Lower lobe of right lung (tissue), 2 donors: ENCODE data around the gene S1PR2. TPM values are rescaled to one million over a fixed set of nuclear protein-coding genes. Genes with fewer than 3 reads are reported as not detected.

Experiments
- ATAC-seq, 2 donors: fragments of 200-7000 bp; cut with Tn5 transposase; one replicate each; pipeline ENCODE4 v1.9.1; 2020 to 2022; ENCODE audit warnings: mild to moderate bottlenecking in 2 of 2, moderate library complexity in 2 of 2
- DNase-seq: peaks from one replicate; pipeline ENCODE4 v3.0.0-alpha.2; 2020
- H3K27ac ChIP-seq: fragments of 200-600 bp; one replicate; pipeline ENCODE4 v1.8.0; 2022
- H3K27me3 ChIP-seq: fragments of 200-600 bp; one replicate; pipeline ENCODE4 v1.8.0; 2022; ENCODE audit warnings: low read depth
- H3K36me3 ChIP-seq: fragments of 200-600 bp; one replicate; pipeline ENCODE4 v1.8.0; 2022; ENCODE audit warnings: mild to moderate bottlenecking
- H3K4me1 ChIP-seq: fragments of 200-600 bp; one replicate; pipeline ENCODE4 v1.8.0; 2022
- H3K4me3 ChIP-seq: fragments of 200-600 bp; one replicate; pipeline ENCODE4 v1.8.0; 2022; ENCODE audit warnings: mild to moderate bottlenecking
- H3K9me3 ChIP-seq: fragments of 200-600 bp; one replicate; pipeline ENCODE4 v1.8.0; 2022
- intact Hi-C: fragments of 100-400 bp; cut with DNase I; formaldehyde crosslinking; loops from one replicate; pipeline ENCODE4 v1.11.0; 2022
- total RNA-seq: library from RNA; stranded (reverse); fragmentation: NEBNext Ultra II Directional; extraction: Animal tissue kit (Norgen Biotek cat#: 25700); gene quantifications from one replicate; pipeline ENCODE4 v1.2.1, GENCODE V29; 2021
- TF ChIP-seq, protein P1 (sequence below): fragments of 200-600 bp; IDR thresholded peaks from one replicate; pipeline ENCODE4 v1.8.0; 2022; ENCODE audit warnings: antibody characterized with exemption, mild to moderate bottlenecking
- donor health status: DM: no; HTN: yes; CAD: no; lungs with severe emphysema.

The S1PR2 gene
- total RNA-seq, 1 donor from 2014 or later, result 15.4 TPM

DNA sequence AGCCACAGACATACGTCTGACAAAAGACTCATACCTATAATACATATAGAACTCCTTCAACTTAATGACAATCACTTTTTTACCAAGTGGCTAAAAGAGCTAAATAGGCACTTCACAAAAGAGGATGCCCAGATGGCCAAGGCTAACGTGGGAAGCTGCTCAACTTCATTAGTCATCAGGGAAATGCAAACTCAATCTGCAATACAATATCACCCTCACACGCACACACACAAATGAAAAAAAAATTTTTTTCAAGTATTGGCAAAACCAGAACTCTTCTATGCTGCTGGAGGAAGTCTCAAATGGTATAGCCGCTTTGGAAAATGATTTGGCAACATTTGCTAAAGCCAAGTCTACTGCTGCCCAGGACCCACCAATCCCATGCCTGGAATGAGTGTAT is 21.8 kb downstream of the S1PR2 start:
- ATAC-seq (no peak), DNase-seq (no peak)
- intact Hi-C loops, result no loop called here
- Histone ChIP-seq H3K9me3 (no peaks in the 10 kb centered on the region), H3K4me3 (no peak overlapping the region), H3K4me1 (peaks cover 7% of the 10 kb centered on the region), H3K27ac (no peak overlapping the region), H3K36me3 (no peaks in the 10 kb centered on the region), H3K27me3 (no peaks in the 10 kb centered on the region)
- TF ChIP-seq, protein P1, sequence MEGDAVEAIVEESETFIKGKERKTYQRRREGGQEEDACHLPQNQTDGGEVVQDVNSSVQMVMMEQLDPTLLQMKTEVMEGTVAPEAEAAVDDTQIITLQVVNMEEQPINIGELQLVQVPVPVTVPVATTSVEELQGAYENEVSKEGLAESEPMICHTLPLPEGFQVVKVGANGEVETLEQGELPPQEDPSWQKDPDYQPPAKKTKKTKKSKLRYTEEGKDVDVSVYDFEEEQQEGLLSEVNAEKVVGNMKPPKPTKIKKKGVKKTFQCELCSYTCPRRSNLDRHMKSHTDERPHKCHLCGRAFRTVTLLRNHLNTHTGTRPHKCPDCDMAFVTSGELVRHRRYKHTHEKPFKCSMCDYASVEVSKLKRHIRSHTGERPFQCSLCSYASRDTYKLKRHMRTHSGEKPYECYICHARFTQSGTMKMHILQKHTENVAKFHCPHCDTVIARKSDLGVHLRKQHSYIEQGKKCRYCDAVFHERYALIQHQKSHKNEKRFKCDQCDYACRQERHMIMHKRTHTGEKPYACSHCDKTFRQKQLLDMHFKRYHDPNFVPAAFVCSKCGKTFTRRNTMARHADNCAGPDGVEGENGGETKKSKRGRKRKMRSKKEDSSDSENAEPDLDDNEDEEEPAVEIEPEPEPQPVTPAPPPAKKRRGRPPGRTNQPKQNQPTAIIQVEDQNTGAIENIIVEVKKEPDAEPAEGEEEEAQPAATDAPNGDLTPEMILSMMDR, result no peak

DNA sequence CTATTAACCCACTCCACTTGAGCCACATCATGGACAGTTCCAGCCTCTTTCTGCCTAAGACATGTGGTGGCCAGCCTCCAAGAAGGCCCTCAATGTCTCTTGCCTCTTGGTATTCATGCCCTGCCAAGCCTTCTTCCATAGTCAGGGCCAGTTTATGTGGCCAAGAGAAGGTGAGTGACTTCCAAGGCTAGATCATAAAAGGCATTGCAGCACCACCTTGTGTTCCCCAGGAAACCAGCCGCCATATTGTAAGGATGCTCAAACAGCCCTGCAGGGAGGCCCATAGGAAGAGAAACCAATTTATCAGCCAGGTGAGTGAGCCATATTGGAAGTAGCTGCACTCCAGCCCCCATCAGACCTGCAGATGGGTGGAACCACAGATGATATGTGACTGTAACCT is 24.1 kb downstream of the S1PR2 start:
- ATAC-seq (no peak), DNase-seq (no peak)
- Histone ChIP-seq H3K4me1 (peaks cover 7% of the 10 kb centered on the region), H3K27me3 (no peaks in the 10 kb centered on the region), H3K36me3 (no peaks in the 10 kb centered on the region), H3K4me3 (no peak overlapping the region), H3K9me3 (no peaks in the 10 kb centered on the region), H3K27ac (no peak overlapping the region)
- TF ChIP-seq, protein P1, result no peak
- intact Hi-C loops, result no loop called here

DNA sequence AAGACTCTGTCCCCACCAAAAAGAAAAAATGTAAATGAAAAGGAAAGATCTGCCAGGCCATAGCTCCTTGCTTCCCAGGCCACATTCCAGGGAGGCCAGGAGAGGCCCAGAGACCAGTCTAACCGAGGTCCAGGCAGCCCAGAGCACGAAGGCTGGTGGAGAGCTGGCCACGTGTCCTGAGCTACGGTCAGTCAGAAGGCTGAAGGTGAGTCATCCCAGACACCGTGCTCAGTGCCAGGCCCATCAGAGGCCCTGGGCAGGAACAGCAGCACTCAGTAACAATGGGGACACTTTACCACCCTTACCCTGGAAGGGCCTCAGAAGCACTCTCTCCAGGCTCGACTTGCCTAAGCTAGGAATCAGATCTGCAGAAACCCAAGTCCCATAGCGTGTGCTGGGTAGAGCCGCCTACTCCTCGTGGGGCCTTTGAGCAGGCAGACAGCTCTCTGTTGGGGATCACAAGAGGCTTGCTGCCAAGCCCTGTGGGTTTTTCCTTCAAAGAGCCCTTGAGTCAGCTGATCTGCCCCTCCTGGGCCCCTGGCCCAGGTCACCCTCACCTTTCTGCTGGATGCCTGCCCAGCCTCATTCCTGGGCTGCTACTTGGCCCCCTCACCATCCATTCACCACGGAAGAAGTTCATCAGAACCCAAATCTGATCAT is 24.8 kb downstream of the S1PR2 start:
- no peaks in the 10 kb centered on the region for H3K27me3 ChIP-seq
- H3K4me3 ChIP-seq, result no peak overlapping the region
- intact Hi-C loops, result no loop called here
- H3K4me1 ChIP-seq, result peaks cover 7% of the 10 kb centered on the region
- ATAC-seq, result peak; percentile 90 to 93
- TF ChIP-seq, protein P1, result no peak
- peak; percentile 72 for DNase-seq
- H3K36me3 ChIP-seq, result no peaks in the 10 kb centered on the region
- peak overlapping the region; percentile 38 for H3K27ac ChIP-seq
- H3K9me3 ChIP-seq, result no peaks in the 10 kb centered on the region

DNA sequence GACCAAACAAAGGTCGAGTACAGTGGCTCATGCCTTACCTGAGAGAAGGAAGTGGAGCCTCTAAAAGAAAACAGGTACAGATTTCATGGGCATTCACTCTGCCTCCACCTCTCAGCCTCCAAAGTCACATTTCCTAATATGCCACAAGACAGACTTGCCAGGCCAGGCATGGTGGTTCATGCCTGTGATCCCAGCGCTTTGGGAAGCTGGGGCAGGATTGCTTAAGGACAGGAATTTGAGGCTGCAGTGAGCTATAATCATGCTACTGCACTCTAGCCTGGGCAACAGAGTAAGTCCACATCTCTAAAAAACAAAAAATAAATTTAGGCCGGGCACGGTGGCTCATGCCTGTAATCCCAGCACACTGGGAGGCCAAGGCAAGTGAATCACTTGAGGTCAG is 25.5 kb downstream of the S1PR2 start:
- ATAC-seq (no peak), DNase-seq (no peak)
- Histone ChIP-seq H3K36me3 (no peaks in the 10 kb centered on the region), H3K9me3 (no peaks in the 10 kb centered on the region), H3K4me1 (peaks cover 7% of the 10 kb centered on the region), H3K4me3 (no peak overlapping the region), H3K27me3 (no peaks in the 10 kb centered on the region), H3K27ac (peak overlapping the region; percentile 38)
- intact Hi-C loops, result no loop called here
- TF ChIP-seq, protein P1, result no peak

DNA sequence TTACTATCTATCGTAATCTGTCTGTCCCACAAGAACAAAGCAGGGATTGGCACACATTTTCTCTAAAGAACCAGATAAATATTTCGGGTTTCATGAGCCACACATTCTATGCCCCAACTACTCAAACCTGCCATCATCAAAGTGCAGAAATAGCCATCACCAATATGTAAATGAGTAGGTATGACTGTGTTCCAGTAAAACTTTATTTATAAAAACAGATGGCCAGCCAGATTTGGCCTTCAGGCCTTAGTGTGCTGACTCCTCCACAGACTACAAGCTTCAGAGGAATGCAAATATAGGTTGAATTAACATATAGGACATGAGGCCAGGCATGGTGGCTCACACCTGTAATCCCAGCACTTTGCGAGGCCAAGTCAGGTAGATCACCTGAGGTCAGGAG is 27.4 kb downstream of the S1PR2 start:
- H3K4me3 ChIP-seq, result no peak overlapping the region
- intact Hi-C loops, result no loop called here
- TF ChIP-seq, protein P1, result no peak

More for the DNA sequence above, 27.4 kb downstream of the S1PR2 start:
- Histone ChIP-seq H3K4me1 (peaks cover 12% of the 10 kb centered on the region), H3K9me3 (no peaks in the 10 kb centered on the region), H3K36me3 (no peaks in the 10 kb centered on the region), H3K27ac (no peak overlapping the region), H3K27me3 (no peaks in the 10 kb centered on the region)
- ATAC-seq (no peak), DNase-seq (no peak)
